Activated naive CD8-positive, alpha-beta T cell treated with anti-CD3 and anti-CD28 coated beads, Interleukin-2, amount 50 U/mL, for 16 hours (primary cell): ENCODE measurements around the gene SEC24D.

Experiments used
- DNase-seq: peaks from one replicate; pipeline ENCODE4 v3.0.0-alpha.2; 2020; ENCODE audit warnings: low read depth, low spot score

The SEC24D gene

DNA sequence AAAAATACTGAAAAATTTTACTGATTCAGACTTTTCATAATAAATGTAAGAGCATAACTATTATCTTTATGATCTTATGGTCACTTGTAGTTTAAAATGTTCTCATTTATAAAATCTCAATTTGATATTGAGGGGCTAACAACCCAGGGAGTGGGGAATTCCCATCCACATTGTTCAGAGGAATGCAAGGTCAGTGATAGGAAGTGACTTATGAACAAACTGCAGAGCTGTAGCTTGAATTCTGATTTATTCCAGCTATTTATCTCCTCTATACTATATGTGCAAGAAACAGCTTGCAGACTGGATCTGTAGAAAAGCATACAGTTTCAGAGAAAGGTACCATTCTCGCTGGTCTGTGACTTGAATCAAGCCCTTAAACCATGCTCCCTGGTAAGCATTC is 61.6 kb downstream of the SEC24D start:
- no peak for DNase-seq

- no peak for DNase-seq
Observed at GRCh38 chr4:118773429-118773792, 62.5 kb downstream of the SEC24D start.

DNA sequence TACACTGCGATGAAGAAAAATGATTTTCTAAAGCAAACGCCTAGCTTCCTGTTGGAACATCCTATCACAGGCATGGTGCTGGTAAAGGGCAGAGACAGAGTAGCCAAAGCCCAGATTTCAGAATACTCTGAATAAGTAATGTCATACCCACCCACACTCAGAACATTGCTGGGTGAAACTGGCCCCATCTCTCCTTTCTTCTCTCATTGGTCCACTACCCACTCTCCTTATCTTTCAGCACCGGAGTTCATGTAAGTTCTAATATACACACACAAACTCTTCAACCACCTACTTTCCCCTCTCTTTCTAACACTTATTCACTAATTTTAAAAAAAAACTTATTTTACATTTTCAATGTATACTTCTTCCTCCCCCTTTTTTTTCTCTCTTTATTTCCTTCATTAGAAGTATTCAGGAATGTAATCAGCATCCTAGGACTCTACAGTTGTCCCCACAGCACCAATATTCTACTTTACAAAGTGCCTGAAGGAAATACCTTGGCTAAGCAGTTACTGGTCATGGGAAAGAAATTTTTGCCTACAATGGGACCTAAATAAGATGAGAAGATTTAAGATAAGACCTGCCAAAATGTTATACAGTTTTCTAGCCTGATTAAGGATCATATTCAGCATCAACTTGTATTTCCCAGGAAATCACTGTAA is 63.0 kb downstream of the SEC24D start:
- DNase-seq = no peak

GRCh38 chr4:118772081-118772766 is 63.7 kb downstream of the SEC24D start:
- no peak for DNase-seq

GRCh38 chr4:118770741-118771187 is 65.2 kb downstream of the SEC24D start:
- no peak for DNase-seq

GRCh38 chr4:118769161-118769560 is 66.8 kb downstream of the SEC24D start:
- no peak for DNase-seq

DNA sequence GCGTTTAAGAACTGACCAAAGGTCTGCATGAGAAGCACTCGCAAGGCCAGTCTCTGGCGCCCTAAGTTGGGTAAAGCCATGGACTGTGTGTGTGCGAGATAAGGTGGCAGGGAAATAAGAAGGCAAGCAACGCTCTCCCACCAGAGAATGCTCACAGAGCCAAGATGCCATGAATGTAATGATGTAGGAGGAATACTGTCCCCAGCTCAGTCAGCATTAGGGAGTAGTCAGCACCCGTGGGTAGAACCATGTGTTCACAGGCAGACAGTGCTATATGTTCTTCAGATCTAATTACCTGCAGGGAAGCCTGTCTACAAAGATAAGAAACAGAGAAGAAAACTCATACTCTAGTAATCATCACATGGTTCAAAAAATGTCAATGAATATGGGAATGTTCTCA is 68.8 kb downstream of the SEC24D start:
- DNase-seq = no peak

- DNase-seq = no peak
Observed at GRCh38 chr4:118765399-118765798, 70.5 kb downstream of the SEC24D start.

- DNase-seq = no peak
Observed at GRCh38 chr4:118762730-118763477, 73.0 kb downstream of the SEC24D start.

GRCh38 chr4:118762155-118762554 is 73.8 kb downstream of the SEC24D start:
- DNase-seq = no peak

DNA sequence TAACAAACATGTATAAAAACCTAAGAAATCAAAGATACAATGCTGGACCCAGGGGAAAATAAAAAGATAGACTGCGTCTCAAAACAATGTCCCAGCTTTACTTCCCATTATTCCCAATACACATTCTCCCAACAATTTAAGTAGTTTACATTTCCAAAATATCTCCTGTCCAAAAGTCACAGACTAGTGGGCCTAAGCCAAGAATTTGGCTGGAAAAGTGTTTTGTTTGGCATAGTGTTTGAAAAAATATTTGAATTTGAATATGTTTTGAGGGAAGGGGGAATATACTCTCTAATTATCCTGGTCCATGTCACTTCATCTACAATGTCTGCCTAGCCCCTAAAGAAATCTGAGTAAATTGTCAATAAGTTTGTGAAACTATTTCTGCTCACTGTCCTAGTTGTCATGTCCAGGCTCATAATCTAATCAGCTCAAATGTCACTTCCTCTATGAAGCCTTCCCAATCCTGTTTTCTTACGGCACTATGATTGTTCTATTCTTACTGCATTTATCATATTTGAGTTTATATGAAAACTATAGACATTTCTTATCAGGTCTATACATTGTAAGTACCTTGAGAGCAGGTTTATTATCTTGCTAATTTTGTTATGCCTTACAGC is 74.4 kb downstream of the SEC24D start:
- no peak for DNase-seq

DNA sequence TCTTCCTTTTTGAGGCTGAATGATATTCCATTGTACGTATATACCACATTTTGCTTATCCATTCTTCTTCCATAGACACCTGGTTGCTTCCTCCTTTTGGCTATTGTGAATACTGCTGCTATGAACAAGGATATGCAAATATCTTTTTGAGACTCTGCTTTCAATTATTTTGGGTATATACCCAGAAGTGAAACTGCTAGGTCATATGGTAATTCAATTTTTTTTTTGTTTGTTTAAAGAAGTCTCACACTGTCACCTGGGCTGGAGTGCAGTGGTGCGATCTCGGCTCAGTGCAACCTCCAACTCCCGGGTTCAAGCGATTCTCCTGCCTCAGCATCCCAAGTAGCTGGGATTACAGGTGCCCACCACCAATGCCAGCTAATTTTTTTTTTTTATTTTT is 75.4 kb downstream of the SEC24D start:
- DNase-seq = no peak

GRCh38 chr4:118760092-118760491 is 75.8 kb downstream of the SEC24D start:
- no peak for DNase-seq

GRCh38 chr4:118759481-118759880 is 76.4 kb downstream of the SEC24D start:
- DNase-seq = no peak

GRCh38 chr4:118758293-118758692 is 77.6 kb downstream of the SEC24D start:
- no peak for DNase-seq

DNA sequence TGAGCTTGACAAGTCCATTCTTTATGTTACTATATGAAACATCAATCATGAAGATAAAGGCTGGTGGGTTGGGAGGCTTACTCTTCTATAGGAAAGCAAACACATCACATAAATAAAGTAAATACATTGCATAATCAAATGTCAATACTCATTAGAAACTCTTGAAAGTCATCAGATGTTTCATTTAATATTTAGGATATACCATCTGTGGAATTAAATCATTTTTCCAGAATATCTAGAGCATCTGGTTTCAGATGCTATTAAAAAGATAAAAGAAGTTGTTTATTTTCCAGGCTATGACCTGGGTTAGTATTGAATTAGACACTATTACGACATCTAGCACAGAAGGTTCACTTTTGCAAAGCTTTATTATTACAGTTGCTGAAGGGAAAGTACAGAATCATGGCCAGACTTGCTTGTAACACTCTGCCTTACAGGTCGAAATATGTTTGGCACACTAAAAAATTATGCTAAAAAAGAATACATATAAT is 78.1 kb downstream of the SEC24D start:
- no peak for DNase-seq

DNA sequence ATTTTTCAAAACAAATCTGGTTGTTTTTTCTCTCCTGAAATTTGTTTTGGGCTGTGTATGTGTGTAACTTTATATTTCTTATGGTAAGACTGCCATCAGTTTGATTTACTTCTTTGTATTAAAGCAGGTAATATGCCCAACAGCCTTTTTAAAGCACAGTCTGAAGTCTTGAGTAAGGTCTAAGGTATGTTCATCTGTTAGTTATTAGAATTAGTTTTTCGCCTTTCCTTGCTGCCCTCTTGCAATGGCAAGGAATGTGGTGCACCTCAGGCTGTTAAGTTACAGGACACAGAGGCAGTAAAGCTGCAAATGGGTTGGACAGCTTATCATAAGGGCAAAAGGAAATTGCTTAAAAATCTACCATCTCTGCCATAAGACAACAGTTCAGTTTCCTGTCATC is 79.0 kb downstream of the SEC24D start:
- no peak for DNase-seq

- no peak for DNase-seq
Observed at GRCh38 chr4:118756429-118756828, 79.5 kb downstream of the SEC24D start.

DNA sequence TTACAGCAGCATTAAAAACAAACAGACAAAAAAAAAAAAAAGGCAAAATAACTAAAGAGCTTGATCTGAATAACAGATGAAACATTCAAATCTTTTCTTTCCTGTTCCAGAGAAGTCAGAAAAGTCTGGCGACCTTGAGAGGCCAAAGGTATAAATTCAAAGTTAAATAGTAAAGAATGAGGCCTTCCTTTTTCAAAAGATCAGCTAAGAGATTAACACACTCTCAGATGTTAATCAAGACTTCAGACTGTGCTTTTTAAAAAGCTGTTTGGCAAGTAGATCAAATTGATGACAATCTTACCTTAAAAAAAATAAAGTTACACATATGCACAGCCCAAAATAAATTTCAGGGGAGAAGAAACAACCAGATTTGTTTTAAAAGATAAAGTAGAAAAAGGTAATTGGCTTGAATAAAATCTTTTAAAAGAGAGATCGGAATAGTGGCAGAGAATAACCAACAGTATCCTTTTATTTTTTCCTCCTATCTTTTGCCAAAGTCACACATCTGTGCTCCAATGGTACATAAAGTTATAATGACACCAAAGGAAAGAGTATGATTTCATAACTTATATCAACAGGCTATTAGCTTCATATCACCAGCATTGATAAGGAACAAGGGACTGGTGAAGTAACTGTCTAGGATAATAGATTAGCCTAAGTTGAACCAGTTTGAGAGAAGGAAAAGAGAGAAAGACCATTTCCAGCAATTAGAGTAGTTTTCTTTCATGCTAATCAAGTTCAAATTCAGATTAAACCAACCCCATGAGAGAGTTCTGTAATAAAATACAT is 80.3 kb downstream of the SEC24D start:
- DNase-seq = no peak

GRCh38 chr4:118754890-118755289 is 81.0 kb downstream of the SEC24D start:
- DNase-seq = no peak

DNA sequence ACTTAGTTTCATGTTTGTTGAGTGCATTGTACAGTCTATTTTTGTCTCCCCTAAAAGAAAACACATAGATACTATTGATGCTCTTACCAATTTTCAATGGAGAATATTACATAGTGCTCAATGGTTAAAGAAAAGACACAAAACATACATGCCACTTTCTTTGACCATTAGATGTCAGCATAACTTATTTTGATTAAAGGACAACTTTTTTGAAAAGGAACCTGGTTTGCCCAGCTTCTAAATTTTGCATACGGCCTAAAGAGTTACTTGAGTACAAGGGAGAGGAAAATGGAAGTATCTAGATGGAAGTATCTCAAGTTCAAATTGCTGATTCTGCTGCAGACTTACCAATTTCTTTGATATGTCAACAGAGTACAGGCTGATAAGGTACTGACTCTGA is 82.2 kb downstream of the SEC24D start:
- DNase-seq = no peak
